Adrenal gland (tissue), 5 donors: ENCODE measurements around the gene NEIL1.

Experiments
- POLR2A ChIP-seq, 2 donors: fragments of 450-650 bp; IDR thresholded peaks; one replicate each; pipeline ENCODE4 v1.6.1; 2017; ENCODE audit warnings: antibody characterized with exemption in 2 of 2, mild to moderate bottlenecking in 2 of 2, moderate library complexity in 1 of 2
- TF ChIP-seq, protein P1 (sequence below), 6 experiments: fragments of 450-650 bp in 4 of 6; fragments of 200-600 bp in 2 of 6; sonication (generic) in 1 of 6; IDR thresholded peaks; 1 replicate in 5 of 6; 2 replicates in 1 of 6; pipeline versions ENCODE4 v1.5.1 to v1.8.0; 2016 to 2021; ENCODE audit warnings: antibody characterized with exemption in 6 of 6, mild to moderate bottlenecking in 2 of 6, moderate library complexity in 1 of 6
- donor health status: DM: no; HTN: no; CAD: no.

DNA sequence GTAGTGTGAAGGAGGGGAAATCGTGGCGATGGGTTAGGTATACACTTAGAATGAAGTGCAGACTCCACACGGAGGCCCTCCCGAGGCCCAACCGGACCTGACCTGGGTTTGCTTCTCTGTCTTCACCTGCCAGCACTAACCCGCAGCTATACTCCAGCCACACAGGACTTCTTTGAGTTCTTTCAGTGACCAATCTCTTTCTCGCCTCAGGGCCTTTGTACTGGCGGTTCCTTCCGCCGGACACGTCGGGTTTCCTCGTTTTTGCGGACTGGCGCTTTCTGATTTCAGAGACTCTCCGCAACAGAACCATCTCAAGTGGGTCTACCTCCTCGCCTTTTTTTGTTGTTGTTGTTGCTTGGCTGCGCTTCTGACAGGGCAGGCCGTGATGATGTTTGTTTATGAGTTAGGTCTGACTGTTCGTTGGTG, at the start of gene NEIL1:
- TF ChIP-seq, protein P1, sequence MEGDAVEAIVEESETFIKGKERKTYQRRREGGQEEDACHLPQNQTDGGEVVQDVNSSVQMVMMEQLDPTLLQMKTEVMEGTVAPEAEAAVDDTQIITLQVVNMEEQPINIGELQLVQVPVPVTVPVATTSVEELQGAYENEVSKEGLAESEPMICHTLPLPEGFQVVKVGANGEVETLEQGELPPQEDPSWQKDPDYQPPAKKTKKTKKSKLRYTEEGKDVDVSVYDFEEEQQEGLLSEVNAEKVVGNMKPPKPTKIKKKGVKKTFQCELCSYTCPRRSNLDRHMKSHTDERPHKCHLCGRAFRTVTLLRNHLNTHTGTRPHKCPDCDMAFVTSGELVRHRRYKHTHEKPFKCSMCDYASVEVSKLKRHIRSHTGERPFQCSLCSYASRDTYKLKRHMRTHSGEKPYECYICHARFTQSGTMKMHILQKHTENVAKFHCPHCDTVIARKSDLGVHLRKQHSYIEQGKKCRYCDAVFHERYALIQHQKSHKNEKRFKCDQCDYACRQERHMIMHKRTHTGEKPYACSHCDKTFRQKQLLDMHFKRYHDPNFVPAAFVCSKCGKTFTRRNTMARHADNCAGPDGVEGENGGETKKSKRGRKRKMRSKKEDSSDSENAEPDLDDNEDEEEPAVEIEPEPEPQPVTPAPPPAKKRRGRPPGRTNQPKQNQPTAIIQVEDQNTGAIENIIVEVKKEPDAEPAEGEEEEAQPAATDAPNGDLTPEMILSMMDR (IDR thresholded peaks at IDR 0.05): peak in 1 of 6 experiments; percentile 2
- no peak for TF ChIP-seq POLR2A (IDR thresholded peaks at IDR 0.05)
